GM23338 (cell line): ENCODE measurements around the gene PLCG2. TPM values are rescaled to one million over a fixed set of nuclear protein-coding genes. Genes with fewer than 3 reads are reported as not detected.

Source experiments
- ATAC-seq: fragments of 200-7000 bp; cut with Tn5 transposase; 3 replicates; pipeline ENCODE4 v1.9.1; 2020
- DNase-seq: peaks from one replicate; pipeline ENCODE4 v3.0.0-alpha.2; 2015; ENCODE audit warnings: low spot score
- H2AFZ ChIP-seq: fragments of 200-600 bp; sonication (generic); 2 replicates; pipeline ENCODE4 v1.8.0; 2016; ENCODE audit warnings: antibody characterized with exemption, mild to moderate bottlenecking, moderate library complexity
- H3F3A ChIP-seq: fragments of 200-600 bp; sonication (generic); replicated peaks from 2 replicates; pipeline ENCODE4 v1.8.0; 2017; ENCODE audit warnings: antibody characterized with exemption, mixed run types, low read depth
- H3K27ac ChIP-seq: fragments of 200-600 bp; sonication (generic); 2 replicates; pipeline ENCODE4 v1.6.1; 2016; ENCODE audit warnings: low read depth
- H3K27me3 ChIP-seq: fragments of 200-600 bp; sonication (generic); 2 replicates; pipeline ENCODE4 v1.8.0; 2016; ENCODE audit warnings: mild to moderate bottlenecking, mixed run types, moderate library complexity; ENCODE audit not compliant: insufficient read depth
- H3K36me3 ChIP-seq: fragments of 200-600 bp; sonication (generic); 2 replicates; pipeline ENCODE4 v1.8.0; 2016; ENCODE audit warnings: mild to moderate bottlenecking; ENCODE audit not compliant: insufficient read depth
- H3K4me1 ChIP-seq: fragments of 200-600 bp; sonication (generic); 2 replicates; pipeline ENCODE4 v1.8.0; 2016; ENCODE audit warnings: mild to moderate bottlenecking, moderate library complexity; ENCODE audit not compliant: insufficient read depth
- H3K4me2 ChIP-seq: fragments of 200-600 bp; sonication (generic); 2 replicates; pipeline ENCODE4 v1.7.1; 2017; ENCODE audit warnings: mixed run types
- H3K4me3 ChIP-seq: fragments of 200-600 bp; sonication (generic); 2 replicates; pipeline ENCODE4 v1.6.1; 2016; ENCODE audit warnings: mixed run types
- H3K79me2 ChIP-seq: fragments of 200-600 bp; sonication (generic); replicated peaks from 2 replicates; pipeline ENCODE4 v1.8.0; 2017; ENCODE audit warnings: mild to moderate bottlenecking; ENCODE audit not compliant: insufficient read depth
- H3K9me2 ChIP-seq: fragments of 200-600 bp; sonication (generic); 2 replicates; pipeline ENCODE4 v1.8.0; 2017; ENCODE audit not compliant: insufficient read depth
- H4K20me1 ChIP-seq: fragments of 200-600 bp; sonication (generic); replicated peaks from 2 replicates; pipeline ENCODE4 v1.8.0; 2017; ENCODE audit warnings: mild to moderate bottlenecking; ENCODE audit not compliant: insufficient read depth
- H3K27ac Mint-ChIP-seq: 2 replicates; pipeline ENCODE4 v1.8.0; 2020; ENCODE audit warnings: inconsistent platforms, mild to moderate bottlenecking, moderate library complexity, mixed read lengths
- H3K27me3 Mint-ChIP-seq: 3 replicates; pipeline ENCODE4 v1.8.0; 2022; ENCODE audit warnings: low read depth, mild to moderate bottlenecking, moderate library complexity, mixed read lengths, inconsistent platforms; ENCODE audit not compliant: insufficient read depth, poor library complexity
- H3K36me3 Mint-ChIP-seq: 3 replicates; pipeline ENCODE4 v1.8.0; 2021; ENCODE audit warnings: low read depth, mild to moderate bottlenecking, inconsistent platforms, moderate library complexity, mixed read lengths
- H3K4me1 Mint-ChIP-seq: 3 replicates; pipeline ENCODE4 v1.8.0; 2020; ENCODE audit warnings: mild to moderate bottlenecking, inconsistent platforms, mixed read lengths
- H3K4me3 Mint-ChIP-seq: 3 replicates; pipeline ENCODE4 v1.8.0; 2021; ENCODE audit warnings: moderate library complexity, mild to moderate bottlenecking, inconsistent platforms, mixed read lengths
- H3K9me3 Mint-ChIP-seq: 3 replicates; pipeline ENCODE4 v1.8.0; 2020; ENCODE audit warnings: moderate library complexity, mild to moderate bottlenecking, inconsistent platforms, mixed read lengths
- CREB1 ChIP-seq: fragments of 250-450 bp; sonication (Bioruptor Pico); IDR thresholded peaks from 2 replicates; pipeline ENCODE4 v1.5.0; 2020; ENCODE audit warnings: low read depth, mild to moderate bottlenecking, moderate library complexity
- CTCF ChIP-seq, 2 experiments: fragments of 200-600 bp in 1 of 2; sonication (generic) in 1 of 2; conservative IDR thresholded peaks; 2 replicates each; pipeline versions ENCODE4 v1.5.1 to v1.6.1; 2016 to 2017; ENCODE audit warnings: antibody characterized with exemption in 2 of 2, low read depth in 2 of 2, mild to moderate bottlenecking in 2 of 2, moderate library complexity in 1 of 2
- ETS1 ChIP-seq: IDR thresholded peaks from 2 replicates; pipeline ENCODE4 v1.6.1; 2016; ENCODE audit warnings: antibody characterized with exemption
- EZH2 ChIP-seq: fragments of 200-600 bp; sonication (generic); IDR thresholded peaks from one replicate; pipeline ENCODE4 v1.8.0; 2017; ENCODE audit warnings: antibody characterized with exemption, mild to moderate bottlenecking, low read depth; ENCODE audit not compliant: unreplicated experiment
- EZH2phosphoT487 ChIP-seq: fragments of 200-600 bp; sonication (generic); IDR thresholded peaks from one replicate; pipeline ENCODE4 v1.8.1; 2018; ENCODE audit warnings: antibody characterized with exemption; ENCODE audit not compliant: unreplicated experiment
- JUNB ChIP-seq: IDR thresholded peaks from one replicate; pipeline ENCODE4 v1.6.1; 2016; ENCODE audit warnings: antibody characterized with exemption; ENCODE audit not compliant: unreplicated experiment
- NANOG ChIP-seq: IDR thresholded peaks from 2 replicates; pipeline ENCODE4 v1.6.1; 2016; ENCODE audit warnings: antibody characterized with exemption, borderline replicate concordance
- POLR2AphosphoS5 ChIP-seq: IDR thresholded peaks from 2 replicates; pipeline ENCODE4 v1.6.1; 2016; ENCODE audit warnings: antibody characterized with exemption, low read depth
- REST ChIP-seq: IDR thresholded peaks from one replicate; pipeline ENCODE4 v1.6.1; 2018; ENCODE audit warnings: antibody characterized with exemption; ENCODE audit not compliant: unreplicated experiment
- STAT1 ChIP-seq: IDR thresholded peaks from one replicate; pipeline ENCODE4 v1.6.1; 2016; ENCODE audit warnings: antibody characterized with exemption; ENCODE audit not compliant: unreplicated experiment
- ZNF114 ChIP-seq: fragments of 250-450 bp; sonication (Bioruptor Pico); IDR thresholded peaks from 2 replicates; pipeline ENCODE4 v1.5.0; 2020; ENCODE audit warnings: mild to moderate bottlenecking, moderate library complexity
- ZNF331 ChIP-seq: fragments of 250-450 bp; sonication (Bioruptor Pico); IDR thresholded peaks from 2 replicates; pipeline ENCODE4 v1.5.0; 2020; ENCODE audit warnings: low read depth, mild to moderate bottlenecking, moderate library complexity
- ZNF462 ChIP-seq: fragments of 250-450 bp; sonication (Bioruptor Pico); IDR thresholded peaks from 2 replicates; pipeline ENCODE4 v1.5.0; 2020; ENCODE audit warnings: mild to moderate bottlenecking, moderate library complexity
- polyA plus RNA-seq: library from polyadenylated mRNA; unstranded; fragments of >200 nt; fragmentation: Nextera tagmentation; extraction: Ambion mirVana; gene quantifications from 2 replicates; pipeline ENCODE4 v1.2.1, GENCODE V29; 2016
- total RNA-seq: library from RNA; depleted of rRNA; stranded (reverse); fragments of >200 nt; shearing (Covaris generic); gene quantifications from 2 replicates; pipeline ENCODE4 v1.2.3, GENCODE V29; 2014

The PLCG2 gene
- total and polyA plus RNA-seq, 2 experiments from 2014 or later = 2.4 to 5.9 TPM

DNA sequence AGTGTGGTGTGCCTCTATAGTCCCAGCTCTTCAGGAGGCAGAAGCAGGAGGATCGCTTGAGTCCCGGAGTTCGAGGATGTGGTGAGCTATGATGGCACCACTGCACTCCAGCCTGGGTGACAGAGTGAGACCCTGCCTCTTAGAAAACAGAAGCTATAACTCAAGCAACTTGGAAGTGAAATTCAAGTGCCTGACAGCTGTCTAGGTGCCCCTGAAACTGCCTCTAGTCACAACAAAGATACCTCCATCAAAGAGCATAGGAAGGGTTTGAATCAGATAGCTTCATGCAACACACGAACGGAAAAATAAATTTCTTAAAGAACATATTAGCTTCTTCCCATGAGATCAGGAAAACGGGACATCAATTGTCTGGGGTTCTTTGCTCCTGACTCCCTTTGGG, 860 bp upstream of the PLCG2 start:
- H3K9me2 ChIP-seq = no peaks in the 10 kb centered on the region
- H3K4me2 ChIP-seq = peak overlapping the region; percentile 90
- Mint-ChIP-seq H3K4me1 (peaks cover 8% of the 10 kb centered on the region), H3K27ac (no peak overlapping the region), H3K36me3 (no peaks in the 10 kb centered on the region; the same call in 2 of the 3 replicates), H3K27me3 (peaks cover 40% of the 10 kb centered on the region), H3K9me3 (no peaks in the 10 kb centered on the region; the same call in 2 of the 3 replicates), H3K4me3 (peak overlapping the region; percentile 73)
- no peak for ATAC-seq
- no peak for DNase-seq
- no peak overlapping the region for H3K27ac ChIP-seq
- H3K27me3 ChIP-seq = peaks cover 56% of the 10 kb centered on the region
- no peaks in the 10 kb centered on the region; the same call in 1 of the 2 replicates for H4K20me1 ChIP-seq
- no peaks in the 10 kb centered on the region for H3K4me1 ChIP-seq
- H3K4me3 ChIP-seq = peak overlapping the region; percentile 75
- no peaks in the 10 kb centered on the region for H3K36me3 ChIP-seq
- 0 out of 2 replicates have a peak overlapping the region, but pooled peaks have one; percentile 93 for H2AFZ ChIP-seq
- H3F3A ChIP-seq = no peaks in the 10 kb centered on the region
- TF ChIP-seq EZH2 (no peak), JUNB (no peak), ZNF114 (CRISPR knock-in tag) (no peak), ETS1 (no peak), REST (no peak), POLR2AphosphoS5 (no peak), EZH2phosphoT487 (no peak), CREB1 (CRISPR knock-in tag) (no peak), CTCF (conservative IDR thresholded peaks at IDR 0.05; ENCODE audit: low read depth in 2 of 2) (no peak), ZNF331 (CRISPR knock-in tag) (no peak), STAT1 (no peak), NANOG (no peak), ZNF462 (no peak)
- no peaks in the 10 kb centered on the region for H3K79me2 ChIP-seq
